Stimulated activated CD4-positive, alpha-beta T cell treated with anti-CD3 and anti-CD28 coated beads, Interleukin-2, amount 100 ng/mL, for 48 hours (primary cell): Measurements from ENCODE around the gene BCL2.
"Not testable (repeated sequence)": the region's sequence is repeated elsewhere in the genome, so short reads cannot be mapped to it uniquely, and the experiment has no call there.

ENCODE experiments used
- DNase-seq, 2 donors: peaks; one replicate each; pipeline ENCODE4 v3.0.0-alpha.2; 2020

Gene BCL2

DNA sequence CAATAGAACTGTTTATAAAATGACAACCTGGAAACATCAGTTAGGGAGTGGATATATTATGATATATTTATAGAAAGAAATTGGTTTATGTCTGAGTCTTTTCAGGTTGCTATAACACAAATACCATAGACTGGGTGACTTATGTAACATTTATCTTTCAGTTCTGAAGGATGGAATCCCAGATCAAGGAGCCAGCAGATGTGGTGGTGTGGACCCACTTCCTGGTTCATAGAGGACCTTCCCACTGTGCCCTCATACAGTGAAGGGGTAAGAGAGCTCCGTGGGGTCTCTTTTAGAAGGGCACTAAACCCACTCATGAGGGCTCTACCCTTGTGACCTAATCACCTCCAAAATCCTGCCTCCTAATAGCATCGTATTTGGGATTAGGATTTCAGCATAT is 86.7 kb downstream of the BCL2 start:
- no peak for DNase-seq

DNA sequence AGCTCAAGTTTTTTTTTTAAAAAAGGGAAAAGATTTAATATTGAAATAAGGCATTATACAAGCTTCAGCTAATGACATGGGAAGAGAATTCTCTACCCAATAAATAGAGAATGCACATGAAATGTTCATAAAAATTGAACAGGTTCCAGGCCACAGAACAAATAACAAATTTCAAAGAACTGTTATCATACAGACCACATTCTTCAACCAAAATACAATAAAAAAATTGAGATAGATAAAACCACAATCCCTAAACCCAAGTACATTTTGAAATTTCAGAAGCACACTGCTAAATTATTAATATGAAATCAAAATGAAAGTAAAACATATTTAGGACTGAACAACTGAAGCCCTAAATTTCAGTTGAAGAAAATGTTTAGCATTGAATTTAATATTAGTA is 89.6 kb downstream of the BCL2 start:
- no peak for DNase-seq

GRCh38 chr18:63225434-63225833 is 94.1 kb downstream of the BCL2 start:
- no peak for DNase-seq

GRCh38 chr18:63224630-63225029 is 94.9 kb downstream of the BCL2 start:
- DNase-seq: peak in 1 of 2 donors; percentile 40

DNA sequence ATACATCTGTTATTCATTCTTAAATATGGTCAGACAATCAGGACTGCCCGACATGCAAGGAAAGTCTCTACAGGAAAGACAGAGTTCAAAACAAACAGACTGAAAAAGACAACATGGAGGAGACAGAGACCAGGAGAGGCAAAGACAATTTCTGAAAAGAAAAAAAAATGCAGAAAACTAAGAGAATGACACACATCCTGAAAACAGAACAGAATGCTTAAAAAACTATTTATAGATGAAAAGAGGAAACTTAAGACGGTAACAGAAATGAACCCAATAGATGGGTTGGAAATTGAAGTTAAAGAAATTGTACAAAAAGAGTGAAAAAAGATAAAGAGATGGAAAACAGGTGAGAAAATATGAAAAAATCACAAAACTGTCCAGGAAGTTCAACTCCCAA is 95.7 kb downstream of the BCL2 start:
- no peak for DNase-seq

DNA sequence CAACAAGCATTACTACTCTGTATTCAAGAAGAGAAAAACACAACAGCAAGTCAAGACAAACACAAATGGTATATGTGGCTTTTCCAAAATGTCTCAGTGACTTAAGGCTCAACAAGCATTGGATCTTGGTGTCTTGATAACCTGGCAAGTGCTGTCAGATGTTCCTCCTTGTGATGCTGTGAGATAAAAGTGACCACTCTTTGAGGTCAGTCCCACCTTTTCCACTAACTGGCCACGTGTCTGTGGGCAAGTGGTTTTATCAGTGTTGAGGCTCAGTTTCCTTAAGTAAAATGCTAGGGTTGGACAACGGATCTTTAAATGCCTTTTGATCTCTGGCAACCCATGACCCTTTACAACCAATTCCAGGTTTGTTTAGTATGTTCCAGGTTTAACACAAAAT is 98.7 kb downstream of the BCL2 start:
- no peak for DNase-seq

DNA sequence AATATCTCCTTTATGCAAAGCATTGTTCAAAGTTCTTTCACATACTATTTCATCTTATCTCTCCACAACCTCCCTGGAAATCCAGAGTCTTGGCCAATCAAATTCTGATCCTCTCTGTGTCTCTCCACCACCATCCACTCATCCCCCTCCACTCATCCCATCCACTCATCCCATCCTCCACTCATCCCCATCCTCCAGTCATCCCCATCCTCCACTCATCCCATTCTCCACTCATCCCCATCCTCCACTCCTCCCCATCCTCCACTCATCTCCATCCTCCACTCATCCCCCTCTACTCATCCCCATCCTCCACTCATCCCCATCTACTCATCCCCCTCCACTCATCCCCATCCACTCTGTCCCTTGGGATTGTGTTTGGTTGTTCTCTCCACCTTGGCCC is 101.1 kb downstream of the BCL2 start:
- no peak for DNase-seq

GRCh38 chr18:63216516-63217311 is 102.9 kb downstream of the BCL2 start:
- DNase-seq: no peak

DNA sequence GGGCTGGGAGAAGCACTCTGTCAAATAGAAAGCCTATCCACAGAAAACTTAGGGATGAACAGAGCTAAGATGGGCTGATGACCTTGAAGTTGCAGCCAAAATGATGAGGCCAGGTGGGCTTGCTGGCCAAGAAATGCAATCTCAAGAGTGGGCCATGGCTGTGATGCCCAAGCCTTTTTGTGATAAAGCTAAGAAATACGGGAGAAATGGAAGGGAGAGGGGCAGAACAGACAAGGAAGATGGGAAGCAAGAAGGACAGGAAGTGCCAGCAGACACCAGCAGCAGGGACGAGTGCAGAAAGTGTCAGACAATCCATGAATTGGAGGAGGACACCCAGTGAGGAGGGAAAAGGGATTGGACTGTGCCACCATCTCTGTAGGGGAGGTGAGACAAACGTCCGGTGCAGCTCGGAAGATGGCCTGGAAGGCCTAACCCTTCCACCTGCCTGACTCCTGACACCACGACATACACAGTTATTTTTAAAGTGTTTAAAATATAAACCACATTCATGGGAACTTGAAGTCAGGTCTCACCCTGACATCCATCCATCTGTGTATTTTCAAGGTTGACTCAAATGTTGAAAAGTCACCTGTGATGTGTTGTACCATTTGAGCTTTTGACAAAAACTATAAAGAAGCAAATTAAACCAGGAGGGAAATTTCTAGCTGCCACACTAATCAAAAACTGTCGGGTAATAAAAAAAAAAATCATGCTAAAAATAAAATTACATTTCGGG is 105.5 kb downstream of the BCL2 start:
- DNase-seq: no peak

DNA sequence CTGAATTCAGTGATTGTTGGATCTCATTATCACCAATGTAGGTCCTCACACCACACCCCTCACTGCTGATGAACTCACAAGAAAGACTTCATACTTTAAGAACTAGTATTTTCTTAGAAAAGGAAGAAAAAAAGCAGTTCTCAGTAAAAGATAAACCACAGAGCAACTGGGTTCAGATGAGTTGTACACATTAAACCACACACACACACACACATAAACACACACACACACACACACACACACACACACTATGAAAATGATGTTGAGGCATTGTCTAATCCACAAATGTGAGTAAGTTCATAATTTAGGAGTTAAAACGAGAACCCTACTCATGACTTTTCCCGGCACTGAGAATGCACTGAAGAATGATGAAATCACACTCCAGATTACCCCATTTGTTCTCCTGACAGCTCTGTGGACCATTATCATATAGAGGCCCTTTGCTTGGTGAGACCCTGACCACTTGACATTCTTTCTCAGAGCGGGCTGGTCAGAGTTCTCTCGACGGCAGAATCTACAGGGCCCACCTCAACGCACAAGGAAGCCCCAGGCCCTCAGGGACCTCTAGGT is 106.2 kb downstream of the BCL2 start:
- DNase-seq: peak in 1 of 2 donors; percentile 31

DNA sequence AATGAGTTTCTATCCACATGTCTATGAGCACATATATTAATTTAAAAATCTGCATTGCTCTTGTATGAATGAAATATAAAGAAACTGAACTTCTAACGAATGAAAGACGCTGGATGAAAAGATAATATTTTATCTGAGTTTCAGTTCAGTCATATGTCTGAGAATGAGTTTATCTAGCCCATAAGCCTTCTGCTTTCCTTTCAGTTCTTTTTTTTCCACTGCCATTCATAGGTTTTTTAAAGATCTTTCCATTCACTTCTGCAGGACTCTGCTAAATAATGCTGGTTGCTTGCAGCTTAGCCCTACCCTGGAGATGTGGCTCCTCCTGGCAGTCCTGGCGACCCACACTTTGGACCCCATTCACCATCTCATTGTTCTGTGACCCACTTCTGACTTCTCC is 109.0 kb downstream of the BCL2 start:
- no peak for DNase-seq

DNA sequence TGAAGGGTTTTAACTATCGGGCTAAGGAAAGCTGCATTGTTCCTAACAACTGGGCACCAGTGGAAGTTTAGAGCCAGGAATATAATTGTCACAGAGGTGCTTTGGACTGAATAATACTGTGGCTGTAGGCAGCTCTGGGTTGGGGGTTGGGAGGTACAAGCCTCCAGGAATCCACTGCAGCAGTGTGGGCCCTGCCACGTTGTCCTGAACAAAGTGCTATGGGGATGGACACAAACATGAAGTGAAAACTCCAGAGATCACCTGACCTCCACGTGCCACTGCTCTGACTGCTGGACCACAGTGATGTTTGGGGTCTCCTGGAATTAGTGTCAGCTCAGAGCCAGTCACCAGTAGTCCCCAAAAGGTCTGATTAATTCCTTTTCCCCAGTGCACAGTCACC is 110.9 kb downstream of the BCL2 start:
- DNase-seq: no peak

DNA sequence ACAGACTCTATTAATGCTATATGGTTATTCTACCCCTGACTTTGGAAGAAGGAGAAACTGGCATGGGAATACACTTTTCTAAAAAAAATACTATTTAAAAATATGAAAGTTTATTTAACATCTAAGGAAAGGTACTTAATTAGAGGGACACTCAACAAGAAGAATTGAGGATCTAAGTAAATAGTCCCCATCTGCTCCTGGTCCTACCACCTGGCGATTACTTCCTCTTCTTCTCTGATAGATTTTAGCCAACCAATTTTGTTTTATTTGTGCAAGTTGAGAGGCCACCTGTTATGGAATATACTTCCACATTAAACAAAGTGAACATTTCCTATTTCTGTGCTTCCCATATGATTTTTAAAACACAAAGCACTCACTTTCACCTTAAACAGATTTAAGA is 111.7 kb downstream of the BCL2 start:
- no peak for DNase-seq

DNA sequence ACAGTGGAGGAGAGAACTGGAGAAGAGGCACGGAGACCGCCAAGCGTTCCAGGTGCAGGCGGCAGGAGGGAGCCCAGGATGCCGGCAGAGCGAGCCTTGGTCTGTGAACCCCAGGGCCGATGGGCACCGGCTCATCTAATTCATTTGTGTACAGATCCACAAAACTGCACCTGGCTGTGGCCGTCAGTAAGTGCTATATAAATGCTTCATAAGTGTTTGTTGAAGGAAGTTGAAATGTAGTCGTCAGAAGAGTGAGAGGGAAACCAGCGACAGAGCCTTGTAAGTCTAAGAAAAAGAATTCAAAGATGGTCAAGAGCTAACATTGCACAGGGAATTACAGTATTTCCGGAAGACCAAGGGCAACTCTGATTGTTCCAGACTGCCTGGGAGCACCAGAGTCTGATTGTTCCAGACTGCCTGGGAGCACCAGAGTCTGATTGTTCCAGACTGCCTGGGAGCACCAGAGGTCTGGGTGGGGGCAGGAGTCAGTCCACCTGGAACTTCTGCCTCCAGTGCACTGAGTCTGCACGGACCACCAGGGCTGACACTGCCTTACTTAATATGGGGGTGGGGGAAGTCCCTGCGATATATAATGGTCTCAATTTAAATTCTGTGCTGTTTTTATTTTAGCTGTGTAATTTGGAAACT is 112.3 kb downstream of the BCL2 start:
- no peak for DNase-seq

DNA sequence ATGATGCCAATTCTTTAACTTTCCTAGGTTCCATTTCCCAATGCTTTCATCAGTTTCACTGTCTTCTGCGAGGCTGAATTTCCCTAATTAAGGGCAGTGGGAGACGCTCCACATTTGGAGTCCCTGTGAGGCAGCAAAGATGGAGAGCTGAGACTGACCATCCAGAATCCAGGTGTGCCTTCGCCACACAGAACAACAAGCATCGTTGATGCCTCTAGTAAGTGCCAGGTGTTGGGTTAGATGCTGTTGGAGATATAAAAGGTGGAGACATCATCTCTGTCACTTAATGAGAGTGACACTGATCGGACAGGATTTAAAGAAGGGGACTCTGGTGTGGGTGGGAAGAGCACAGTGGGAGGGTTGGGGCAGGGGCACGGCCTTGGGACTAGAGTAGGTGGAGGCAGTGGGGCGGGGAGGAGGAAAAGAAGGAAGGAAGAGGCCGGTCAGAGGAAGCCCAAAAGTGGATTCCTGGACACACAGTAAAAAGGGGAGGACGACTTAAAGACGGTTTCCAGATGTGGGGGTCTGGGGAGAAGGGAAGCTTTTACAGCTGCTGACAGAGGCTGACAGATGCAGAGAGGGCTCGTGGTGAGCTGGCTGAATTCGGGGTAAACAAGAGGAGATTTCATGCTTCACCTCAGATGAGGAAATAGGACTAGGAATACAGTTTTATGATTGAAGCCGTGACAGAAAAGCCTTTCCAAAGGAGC is 113.0 kb downstream of the BCL2 start:
- no peak for DNase-seq

- no peak for DNase-seq
These were observed 113.7 kb downstream of the BCL2 start for GRCh38 chr18:63205791-63206252.

DNA sequence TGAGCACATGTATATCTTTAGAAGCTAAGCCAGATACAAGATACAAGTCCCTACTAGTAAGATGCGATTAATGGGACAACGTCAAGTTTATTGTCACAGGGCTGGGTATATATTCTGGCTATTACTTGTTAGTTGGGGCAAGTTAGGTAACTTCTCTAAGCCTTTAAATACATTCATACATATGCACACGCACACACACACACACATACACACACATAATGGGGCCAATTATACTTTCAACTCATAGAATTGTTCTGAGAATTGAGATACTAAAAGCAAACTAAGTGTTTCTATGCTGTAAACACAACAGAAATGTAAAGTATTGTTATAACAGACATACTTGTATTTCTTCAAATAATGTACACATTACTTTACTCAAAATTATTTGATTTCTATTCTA is 116.1 kb downstream of the BCL2 start:
- DNase-seq: no peak

DNA sequence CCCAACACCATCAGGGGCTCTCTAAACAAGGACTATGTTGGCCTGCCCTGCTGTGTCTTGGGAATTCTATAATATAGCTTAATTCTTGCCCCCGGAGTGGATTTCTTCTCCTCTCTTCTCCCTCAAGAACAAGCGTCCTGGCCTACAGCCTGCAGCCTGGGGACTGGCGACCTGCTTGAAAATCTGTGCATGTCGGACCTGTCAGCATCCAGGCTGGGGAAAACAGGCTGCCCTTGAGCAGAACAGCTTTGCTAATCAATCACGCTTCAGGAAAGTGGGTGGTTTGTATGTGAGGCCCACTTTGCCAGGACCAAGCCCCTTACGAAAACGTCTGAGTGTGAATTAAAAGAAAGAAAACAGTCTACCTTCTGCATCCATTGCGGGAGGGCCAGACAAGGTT is 116.7 kb downstream of the BCL2 start:
- DNase-seq: no peak

GRCh38 chr18:63201456-63201855 is 118.1 kb downstream of the BCL2 start:
- not testable (repeated sequence) for DNase-seq

DNA sequence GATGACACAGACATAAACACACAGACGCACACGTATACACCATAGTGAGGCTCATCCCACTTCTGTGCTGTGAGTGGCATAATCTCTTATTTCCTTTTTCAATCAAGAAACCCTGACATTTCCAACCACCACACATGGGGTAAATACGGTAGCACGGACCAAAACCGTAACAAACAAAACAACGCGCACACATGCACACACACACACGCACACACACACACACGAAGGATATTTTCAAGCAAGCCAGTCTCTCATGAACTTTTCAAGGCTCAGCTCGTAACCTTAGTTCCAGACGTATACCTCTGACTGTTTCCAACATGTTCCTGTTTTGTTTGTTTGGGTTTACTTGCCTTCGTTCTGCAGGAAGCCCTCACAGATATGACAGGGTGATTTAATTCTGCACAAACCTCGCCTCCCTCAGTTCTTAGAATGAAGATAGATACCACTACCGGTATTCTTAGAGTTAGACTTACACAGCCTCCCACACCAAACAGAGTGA is 119.8 kb downstream of the BCL2 start:
- no peak for DNase-seq

DNA sequence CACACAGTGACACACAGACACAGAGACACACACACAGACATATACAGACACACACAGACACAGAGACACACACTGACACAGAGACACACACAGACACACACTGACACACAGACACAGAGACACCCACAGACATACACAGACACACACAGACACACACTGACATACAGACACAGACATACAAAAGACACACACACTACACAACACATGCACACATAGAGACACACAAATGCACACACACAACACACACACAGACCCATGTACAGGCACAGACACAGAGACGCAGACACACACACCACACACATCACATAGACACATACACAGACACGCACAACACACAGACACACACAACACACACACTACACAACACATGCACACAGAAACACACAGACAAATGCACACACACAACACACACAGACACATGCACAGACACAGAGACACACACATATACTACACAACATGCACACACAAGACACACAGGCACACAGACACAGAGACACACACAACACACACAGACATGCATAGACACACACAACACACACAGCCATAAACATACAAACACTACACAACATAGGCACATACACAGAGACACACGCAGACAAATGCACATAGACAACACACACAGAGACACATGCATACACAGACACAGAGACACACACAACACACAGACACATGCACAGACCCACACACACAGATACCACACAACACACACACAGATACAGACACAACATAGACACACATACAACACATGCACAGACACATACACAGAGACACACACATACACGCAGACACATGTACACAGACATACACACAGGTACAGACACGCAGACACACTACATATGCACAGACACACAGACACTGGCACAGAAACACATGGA is 120.5 kb downstream of the BCL2 start:
- DNase-seq: no peak
